GM21576 (cell line): ENCODE results near the gene RBMS1.

Source experiments
- ATAC-seq: cut with Tn5 transposase; IDR thresholded peaks from one replicate; pipeline ENCODE4 v1.9.1; 2021; ENCODE audit warnings: mild to moderate bottlenecking, moderate library complexity; ENCODE audit not compliant: unreplicated experiment

The RBMS1 gene

GRCh38 chr2:160337728-160338127, 155.9 kb downstream of the RBMS1 start:
- ATAC-seq = no peak

- no peak for ATAC-seq
Measured at GRCh38 chr2:160336635-160337034, 157.0 kb downstream of the RBMS1 start.

GRCh38 chr2:160336105-160336504, 157.5 kb downstream of the RBMS1 start:
- ATAC-seq = no peak

- ATAC-seq = no peak
Measured at GRCh38 chr2:160335441-160335840, 158.2 kb downstream of the RBMS1 start.

- no peak for ATAC-seq
Measured at GRCh38 chr2:160334028-160334741, 159.4 kb downstream of the RBMS1 start.

- ATAC-seq = no peak
Measured at GRCh38 chr2:160333324-160334027, 160.1 kb downstream of the RBMS1 start.

GRCh38 chr2:160332318-160332717, 161.3 kb downstream of the RBMS1 start:
- ATAC-seq = no peak

- no peak for ATAC-seq
Measured at GRCh38 chr2:160331258-160332025, 162.2 kb downstream of the RBMS1 start.

- ATAC-seq = no peak
Measured at GRCh38 chr2:160328811-160329527, 164.6 kb downstream of the RBMS1 start.

GRCh38 chr2:160326786-160327185, 166.8 kb downstream of the RBMS1 start:
- no peak for ATAC-seq

- no peak for ATAC-seq
Measured at GRCh38 chr2:160325418-160325817, 168.2 kb downstream of the RBMS1 start.

- no peak for ATAC-seq
Measured at GRCh38 chr2:160324917-160325316, 168.7 kb downstream of the RBMS1 start.

GRCh38 chr2:160324161-160324800, 169.3 kb downstream of the RBMS1 start:
- no peak for ATAC-seq

- ATAC-seq = no peak
Measured at GRCh38 chr2:160322320-160322719, 171.3 kb downstream of the RBMS1 start.

GRCh38 chr2:160321006-160321405, 172.6 kb downstream of the RBMS1 start:
- no peak for ATAC-seq

GRCh38 chr2:160319700-160320099, 173.9 kb downstream of the RBMS1 start:
- ATAC-seq = no peak

GRCh38 chr2:160318218-160318617, 175.4 kb downstream of the RBMS1 start:
- no peak for ATAC-seq

GRCh38 chr2:160317181-160318099, 176.2 kb downstream of the RBMS1 start:
- no peak for ATAC-seq

GRCh38 chr2:160315337-160315736, 178.3 kb downstream of the RBMS1 start:
- no peak for ATAC-seq
